Fibroblast of gingiva (primary cell): Measurements from ENCODE around the gene C9orf78.
"Not testable (repeated sequence)": the region's sequence is repeated elsewhere in the genome, so short reads cannot be mapped to it uniquely, and the experiment has no call there.

Experiments used
- DNase-seq: peaks from one replicate; pipeline ENCODE4 v3.0.0-alpha.2; 2011; ENCODE audit warnings: low read depth

The C9orf78 gene

DNA sequence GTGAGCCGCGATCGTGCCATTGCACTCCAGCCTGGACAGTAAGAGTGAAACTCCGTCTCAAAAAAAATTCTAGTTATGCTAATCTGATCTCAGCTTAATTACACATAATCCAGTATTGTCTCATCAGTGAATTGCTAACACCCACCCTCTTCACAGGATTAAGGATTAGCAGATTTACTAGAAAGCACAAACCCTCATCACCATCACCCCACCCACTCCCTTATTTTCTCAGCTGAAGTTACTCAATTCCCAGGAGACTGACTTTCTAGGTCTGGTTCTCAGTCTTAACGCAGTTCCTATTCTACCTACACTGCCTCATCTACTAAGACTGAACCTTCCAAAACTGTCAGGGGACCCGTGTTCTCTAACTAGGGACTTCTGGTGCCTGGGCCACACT lies 23.1 kb downstream of the C9orf78 start:
- DNase-seq, result no peak

DNA sequence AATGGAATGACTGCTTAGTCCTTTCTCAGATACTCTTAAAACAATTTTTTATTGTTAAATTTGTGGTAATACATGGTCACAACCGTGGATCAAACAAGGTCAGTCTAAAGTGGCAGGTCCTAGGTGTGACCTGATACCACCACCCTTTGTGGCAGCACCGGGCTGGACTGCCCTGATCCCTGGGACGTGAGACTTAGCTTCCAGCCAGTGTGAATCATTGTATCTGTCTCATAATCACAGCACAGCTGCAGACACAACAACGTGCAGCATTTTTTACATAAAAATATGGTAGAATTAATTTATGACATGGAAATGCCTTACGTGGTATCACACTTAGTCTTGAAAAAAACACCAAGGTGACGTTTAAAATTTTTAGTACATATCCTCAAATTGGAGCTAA lies 24.3 kb downstream of the C9orf78 start:
- DNase-seq, result no peak

DNA sequence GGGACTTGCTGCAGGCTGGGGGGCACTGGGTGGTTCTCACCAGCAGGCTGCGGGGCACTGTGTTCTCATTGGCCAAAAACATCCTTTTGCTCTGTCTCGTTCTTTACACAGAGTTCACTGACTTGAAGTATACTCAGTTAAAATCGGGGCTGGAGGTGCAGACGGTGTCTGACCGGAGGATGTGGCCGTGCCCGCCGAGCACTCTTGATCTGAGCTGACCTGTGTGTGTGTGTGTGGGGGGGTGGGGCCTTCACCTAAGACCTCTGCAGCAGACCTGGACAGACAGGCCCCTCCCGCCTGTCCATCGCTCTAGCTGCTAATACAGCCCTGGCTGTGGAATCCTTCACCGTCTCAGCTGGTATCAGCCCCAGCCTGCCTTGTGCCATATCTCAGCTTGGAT lies 25.0 kb downstream of the C9orf78 start:
- DNase-seq, result no peak

DNA sequence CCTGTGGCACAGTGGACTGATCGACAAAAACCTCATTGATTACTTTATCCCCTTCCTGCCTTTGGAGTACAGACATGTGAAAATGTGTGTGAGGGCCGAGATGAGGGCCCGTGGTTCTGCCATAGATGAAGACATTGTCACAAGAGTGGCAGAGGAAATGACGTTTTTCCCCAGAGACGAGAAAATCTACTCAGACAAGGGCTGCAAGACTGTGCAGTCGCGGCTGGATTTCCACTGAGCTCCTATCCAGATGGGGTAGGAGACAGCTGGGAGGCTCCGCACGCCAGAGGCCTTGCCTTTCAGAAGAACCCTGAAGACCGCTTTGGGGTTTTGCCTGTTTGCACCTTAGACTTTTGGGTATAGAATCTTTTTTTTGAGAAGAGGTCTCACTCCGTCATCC lies 25.7 kb downstream of the C9orf78 start:
- no peak for DNase-seq

DNA sequence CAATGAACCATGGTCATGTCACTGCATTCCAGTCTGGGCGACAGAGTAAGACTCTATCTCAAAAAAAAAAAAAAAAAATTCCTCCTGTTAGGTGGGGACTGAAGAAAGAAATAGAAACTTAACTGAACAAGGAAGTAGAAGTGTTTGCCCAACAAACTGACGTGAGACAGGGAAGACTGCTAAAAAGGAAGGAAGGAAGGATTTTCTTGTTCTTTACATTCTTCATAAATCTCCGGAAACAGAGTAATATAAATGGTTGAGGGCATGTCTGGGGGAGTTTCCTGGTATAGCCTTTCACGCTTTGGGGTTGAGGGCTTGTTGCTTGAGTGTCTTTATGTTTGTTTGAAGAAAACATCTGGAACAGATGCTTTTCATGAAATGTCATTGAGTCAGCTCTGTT lies 29.0 kb downstream of the C9orf78 start:
- DNase-seq, result no peak

DNA sequence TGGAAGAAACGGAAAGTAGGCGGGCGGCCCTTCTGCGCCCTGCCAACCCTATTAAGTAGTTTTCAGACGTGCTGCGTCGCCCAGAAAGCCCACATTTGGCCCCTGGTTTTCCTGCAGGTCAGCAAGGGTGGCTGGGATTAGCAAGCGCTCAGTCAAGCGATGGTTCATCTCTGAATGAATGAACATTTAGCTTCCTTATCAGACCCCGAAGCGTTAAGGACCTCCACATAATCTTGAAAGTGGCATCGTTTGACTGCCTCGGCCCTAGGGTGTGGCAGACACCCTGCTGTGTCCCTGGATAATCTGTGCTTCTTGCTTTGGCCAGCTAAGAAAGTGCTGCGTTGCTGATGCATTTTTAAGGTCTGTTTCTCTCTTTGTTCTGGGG lies 31.4 kb downstream of the C9orf78 start:
- DNase-seq, result no peak

DNA sequence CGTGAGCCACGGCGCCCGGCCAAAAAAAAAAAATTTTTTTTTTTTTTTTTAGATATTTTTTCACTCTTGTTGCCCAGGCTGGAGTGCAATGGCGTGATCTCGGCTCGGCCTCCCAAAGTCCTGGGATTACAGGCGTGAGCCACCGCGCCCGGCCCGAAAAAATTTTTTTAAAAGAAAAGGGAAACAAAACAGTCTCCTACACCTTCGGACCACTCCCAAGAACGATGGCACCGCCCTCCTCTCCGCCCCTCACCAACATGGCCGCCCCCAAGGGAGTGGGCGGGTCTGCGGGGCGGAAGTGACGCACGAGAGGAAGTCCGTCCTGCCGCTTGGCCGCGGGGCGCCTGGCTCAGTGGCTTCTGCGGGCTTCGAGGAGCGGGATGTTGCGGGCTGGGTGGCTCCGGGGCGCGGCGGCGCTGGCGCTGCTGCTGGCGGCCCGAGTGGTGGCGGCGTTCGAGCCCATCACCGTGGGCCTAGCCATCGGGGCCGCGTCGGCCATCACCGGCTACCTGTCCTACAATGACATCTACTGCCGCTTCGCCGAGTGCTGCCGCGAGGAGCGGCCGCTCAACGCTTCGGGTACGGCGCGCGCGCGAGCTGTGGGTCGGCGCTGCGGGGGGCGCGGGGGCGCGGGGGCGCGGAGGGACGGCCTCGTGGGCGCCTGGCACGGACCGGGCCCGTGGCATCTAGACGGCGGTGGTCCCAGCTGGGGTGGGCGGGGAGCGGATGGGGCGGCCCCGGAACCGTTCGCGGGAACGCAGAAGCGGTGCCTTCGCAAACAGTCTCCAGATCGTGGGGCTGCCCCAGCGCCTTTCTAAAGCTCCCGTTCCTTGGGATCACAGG lies 32.0 kb downstream of the C9orf78 start, which contains the start of gene TOR1B:
TSS of gene TOR1B (plus strand) at position 352 of the 843 bp plus-strand sequence. CDS start at position 381, 29 bp downstream.
- DNase-seq, result peak; percentile 91

DNA sequence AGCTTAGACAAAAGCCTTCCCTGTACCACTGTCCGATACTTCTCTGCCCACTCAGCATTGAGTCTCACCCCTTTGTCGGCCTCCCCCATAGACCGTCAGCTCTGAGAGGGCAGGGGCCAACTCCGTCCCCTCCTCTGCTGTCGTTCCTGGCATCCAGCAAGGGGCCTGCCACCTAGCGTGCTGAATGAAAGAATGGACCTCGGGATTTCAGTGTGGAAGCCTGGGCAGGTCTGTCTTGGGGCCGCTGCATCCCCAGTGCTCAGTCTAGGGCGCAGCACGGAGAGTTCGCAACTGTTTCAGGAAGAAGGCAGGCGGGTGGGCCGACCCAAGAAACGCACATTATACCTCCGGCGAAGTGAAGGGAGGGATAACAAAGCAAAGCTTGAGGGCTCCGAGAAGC lies 33.6 kb downstream of the C9orf78 start:
- DNase-seq, result no peak

DNA sequence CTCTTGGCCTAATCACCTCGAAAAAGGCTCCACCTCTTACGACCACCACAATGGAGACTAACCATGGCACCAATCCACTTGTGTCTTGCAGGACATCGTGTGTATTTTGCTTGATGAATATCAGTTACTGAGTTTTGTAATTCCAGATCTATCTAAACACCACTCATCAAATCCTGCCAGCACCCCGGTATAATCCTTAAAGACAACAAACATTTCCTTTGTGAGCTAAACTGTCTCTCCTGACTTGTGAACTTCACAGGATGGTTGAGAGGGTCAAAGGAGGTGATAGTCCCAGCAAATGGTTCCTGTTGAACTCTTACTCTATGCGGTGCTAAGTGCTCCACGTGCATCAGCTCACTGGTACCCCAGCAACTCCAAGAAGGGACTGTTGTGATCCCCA lies 36.1 kb downstream of the C9orf78 start:
- DNase-seq, result no peak

DNA sequence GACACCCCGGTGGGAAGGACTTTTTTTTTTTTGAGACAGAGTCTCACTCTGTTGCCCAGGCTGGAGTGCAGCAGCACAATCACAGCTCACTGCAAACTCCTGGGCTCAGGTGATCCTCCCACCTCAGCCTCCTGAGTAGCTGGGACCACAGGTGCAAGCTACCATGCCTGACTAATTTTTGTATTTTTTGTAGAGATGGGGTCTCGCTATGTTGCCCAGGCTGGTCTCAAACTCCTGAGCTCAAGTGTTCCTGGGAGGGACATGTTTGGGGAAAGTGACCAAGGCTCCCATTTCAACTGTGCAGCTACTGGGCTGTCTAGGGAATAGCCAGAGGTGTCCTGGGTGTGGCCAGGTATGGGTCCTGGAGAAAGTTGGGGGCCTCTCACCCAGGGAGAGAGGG lies 39.0 kb downstream of the C9orf78 start:
- not testable (repeated sequence) for DNase-seq

DNA sequence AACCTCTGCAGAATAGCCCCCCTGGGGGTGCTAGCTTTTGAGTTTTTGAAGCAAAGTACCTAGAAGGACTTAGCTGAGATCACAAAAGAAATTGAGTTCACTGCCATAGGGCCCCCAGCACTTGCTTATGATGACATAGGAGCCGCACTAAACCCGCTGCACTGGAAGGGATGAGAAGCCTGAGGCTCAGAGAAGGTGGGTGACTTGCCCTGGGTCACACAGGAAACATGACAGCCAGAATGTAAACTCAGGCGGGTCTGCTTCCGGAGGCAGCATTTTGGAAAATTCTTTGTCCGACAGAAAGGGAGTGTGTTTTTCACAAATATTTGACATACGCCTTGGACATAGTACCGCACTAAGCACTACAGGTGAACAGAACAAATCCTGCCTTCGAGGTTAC lies 40.5 kb downstream of the C9orf78 start:
- DNase-seq, result no peak

DNA sequence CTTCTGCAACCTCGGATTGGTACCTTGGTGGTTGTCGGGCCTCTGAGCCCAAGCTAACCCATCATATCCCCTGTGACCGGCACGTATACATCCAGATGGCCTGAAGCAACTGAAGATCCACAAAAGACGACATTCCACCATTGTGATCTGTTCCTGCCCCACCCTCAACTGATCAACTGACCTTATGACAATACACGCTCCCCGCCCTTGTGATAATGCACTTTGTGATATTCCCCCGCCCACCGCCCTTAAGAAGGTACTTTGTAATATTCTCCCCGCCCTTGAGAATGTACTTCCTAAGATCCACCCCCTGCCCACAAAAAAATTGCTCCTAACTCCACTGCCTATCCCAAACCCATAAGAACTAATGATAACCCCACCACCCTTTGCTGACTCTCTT lies 48.6 kb downstream of the C9orf78 start:
- DNase-seq, result no peak

DNA sequence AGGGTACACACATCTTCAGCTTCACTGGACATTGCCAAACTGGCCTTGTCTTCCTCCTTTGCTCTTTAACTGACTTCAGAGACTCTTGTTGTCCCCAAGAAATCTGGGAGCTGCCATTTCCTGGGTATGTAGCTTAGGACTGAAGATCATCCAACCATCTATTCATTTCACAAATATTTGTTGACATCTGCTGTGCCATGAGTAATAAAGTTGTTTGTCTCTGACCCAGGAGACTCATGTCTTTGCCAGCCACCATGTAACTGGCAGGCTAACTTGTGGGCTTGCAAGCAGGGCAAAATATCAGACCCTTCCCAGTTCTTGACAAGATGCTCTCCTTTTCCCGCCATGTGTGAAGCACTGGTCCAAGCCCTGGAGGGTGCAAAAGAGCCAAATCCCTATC lies 49.2 kb downstream of the C9orf78 start:
- no peak for DNase-seq

DNA sequence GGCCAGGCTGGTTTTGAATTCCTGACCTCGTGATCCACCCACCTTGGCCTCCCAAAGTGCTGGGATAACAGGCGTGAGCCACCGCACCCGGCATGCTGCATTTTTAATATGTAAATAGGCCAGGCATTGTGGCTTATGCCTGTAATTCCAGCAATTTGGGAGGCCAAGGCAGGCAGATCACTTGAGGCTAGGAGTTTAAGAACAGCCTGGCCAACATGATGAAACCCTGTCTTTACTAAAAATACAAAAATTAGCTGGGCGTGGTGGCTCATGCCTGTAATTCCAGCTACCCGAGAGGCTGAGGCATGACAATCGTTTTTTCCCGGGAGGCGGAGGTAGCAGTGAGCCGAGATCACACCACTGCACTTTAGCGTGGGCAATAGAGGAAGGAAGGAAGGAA lies 50.1 kb downstream of the C9orf78 start:
- not testable (repeated sequence) for DNase-seq

DNA sequence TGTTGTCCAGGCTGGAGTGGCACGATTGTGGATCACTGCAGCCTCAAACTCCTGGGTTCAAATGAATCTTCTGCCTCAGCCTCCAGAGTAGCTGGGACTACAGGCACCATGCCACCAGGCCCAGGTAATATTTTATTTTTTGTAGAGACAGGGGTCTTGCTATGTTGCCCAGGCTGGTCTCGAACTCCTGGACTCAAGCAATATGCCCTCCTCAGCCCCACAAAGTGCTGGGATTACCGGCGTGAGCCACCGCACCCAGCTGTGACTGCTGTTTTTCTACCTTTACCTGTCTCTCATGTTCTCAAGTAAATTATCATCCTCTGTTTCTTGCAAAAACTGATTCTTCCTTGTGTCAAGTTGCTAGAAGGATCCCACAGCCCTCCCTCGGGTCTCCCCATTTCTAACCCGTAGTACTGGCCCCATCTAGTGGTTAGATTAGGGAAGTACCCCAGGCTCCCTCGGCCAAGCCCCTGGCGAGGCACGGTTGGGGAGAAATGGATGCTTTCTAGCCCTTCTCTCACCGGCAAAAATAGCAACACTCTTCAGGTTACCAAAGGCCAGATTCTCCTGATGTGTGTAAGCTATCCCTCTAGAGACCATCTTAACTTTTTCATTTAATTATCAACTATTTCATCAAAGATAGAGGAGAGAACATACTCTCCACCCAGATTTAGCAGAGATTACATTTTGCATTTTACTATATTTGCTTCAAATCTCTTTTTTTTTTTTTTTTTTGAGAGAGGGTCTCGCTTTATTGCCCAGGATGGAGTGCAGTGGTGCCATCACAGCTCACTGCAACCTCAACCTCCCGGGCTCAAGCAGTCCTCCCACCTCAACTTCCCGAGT lies 51.3 kb downstream of the C9orf78 start:
- peak; percentile 62 for DNase-seq

DNA sequence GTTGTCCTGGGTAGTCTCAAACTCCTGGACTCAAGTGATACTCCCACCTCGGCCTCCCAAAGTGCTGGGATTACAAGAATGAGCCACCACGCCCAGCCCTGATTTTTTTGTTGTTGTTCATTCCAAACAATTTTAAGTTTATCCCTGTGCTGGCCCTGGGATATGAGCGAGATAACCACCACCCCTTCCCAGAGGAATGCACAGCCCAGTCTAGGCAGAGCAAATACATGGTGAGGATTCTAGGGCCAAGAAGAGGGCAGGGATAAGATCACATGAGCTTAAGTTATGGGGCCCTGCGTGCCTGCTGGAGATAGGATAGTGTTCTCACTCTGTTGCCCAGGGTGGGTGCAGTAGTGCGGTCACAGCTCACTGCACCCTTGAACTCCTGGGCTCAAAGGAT lies 53.1 kb downstream of the C9orf78 start:
- DNase-seq, result no peak

DNA sequence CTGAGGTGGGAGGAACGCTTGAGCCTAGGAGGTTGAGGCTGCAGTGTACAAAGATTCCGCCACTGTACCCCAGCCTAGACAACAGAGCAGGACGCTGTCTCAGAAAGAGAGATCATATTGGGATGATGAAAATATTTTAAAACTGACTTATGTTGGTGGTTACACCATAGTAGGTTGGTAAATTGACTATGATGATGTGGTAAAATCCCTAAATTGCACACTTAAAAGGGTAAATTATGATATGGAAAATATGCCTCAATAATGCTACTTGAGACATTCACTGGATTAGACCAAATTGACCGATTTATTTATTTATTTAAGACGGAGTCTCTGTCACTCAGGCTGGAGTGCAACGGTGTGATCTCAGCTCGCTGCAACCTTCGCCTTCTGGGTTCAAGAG lies 53.9 kb downstream of the C9orf78 start:
- DNase-seq, result no peak

DNA sequence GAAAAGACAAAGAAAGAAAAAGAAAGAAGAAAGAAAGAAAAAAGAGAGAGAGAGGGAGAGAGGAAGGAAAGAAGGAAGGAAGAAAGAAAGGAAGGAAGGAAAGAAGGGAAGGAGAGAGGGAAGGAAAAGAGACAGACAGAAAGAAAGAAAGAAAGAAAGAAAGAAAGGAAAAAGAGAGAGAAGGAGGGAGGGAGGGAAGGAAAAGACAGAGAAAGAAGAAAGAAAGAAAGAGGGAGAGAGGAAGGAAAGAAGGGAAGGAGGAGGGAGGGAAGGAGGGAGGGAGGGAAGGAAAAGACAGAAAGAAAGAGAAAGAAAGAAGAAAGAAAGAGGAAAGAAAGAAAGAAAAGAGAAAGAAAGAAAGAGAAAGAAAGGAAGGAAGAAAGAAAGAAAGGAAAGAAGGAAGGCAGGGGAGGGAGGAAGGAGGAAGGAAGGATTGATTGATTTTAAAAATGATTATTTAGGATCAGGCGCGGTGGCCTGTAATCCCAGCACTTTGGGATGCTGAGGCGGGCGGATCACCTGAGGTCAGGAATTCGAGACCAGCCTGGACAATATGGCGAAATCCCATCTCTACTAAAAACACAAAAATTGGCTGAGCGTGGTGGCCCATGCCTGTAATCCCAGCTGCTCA lies 55.4 kb downstream of the C9orf78 start:
- no peak for DNase-seq

DNA sequence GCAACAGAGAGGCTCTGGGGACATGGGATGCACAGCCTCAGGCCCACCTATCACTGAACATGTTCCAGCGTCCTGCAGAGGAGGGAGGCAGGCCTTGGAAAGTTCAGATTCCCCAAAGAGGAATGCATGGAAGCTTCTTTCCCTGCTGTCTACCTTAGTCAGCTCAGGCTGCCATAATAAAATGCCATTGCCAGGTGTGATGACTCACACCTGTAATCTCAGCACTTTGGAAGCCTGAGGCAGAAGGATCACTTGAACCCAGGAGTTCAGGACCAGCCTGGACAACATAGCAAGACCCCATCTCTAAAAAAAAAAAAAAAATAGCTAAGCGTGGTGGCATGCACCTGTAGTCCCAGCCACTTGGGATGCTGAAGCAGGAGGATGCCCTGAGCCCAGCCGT lies 56.6 kb downstream of the C9orf78 start:
- DNase-seq, result no peak

DNA sequence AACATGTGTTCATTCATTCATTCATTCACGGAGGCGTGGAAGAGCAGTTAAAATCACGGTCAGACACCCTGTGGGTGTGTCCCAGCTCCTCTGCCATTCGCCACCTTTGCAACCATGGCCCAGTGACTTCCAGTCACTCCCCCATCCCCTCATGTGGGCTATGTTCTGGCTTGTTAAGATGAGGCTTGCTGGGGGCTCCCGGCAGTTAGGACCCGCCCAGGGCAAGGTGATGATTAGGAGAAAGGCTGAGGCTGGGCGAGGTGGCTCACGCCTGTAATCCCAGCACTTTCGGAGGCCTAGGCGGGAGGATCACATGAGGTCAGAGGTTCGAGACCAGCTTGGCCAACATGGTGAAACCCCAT lies 57.3 kb downstream of the C9orf78 start:
- no peak for DNase-seq
